PFSK-1 (cell line): Measurements from ENCODE around the gene ZNF268.

ENCODE experiments used
- FOXP2 ChIP-seq: optimal IDR thresholded peaks from 2 replicates; pipeline ENCODE3; 2011; ENCODE audit warnings: borderline replicate concordance, control low read depth, inconsistent platforms; ENCODE audit not compliant: insufficient read depth; ENCODE audit errors: extremely low read length, extremely low read depth
- POLR2AphosphoS5 ChIP-seq: IDR thresholded peaks from 2 replicates; pipeline ENCODE4 v1.6.1; 2012; ENCODE audit warnings: low read depth, mild to moderate bottlenecking, control low read depth, low read length, moderate library complexity
- SIN3A ChIP-seq: IDR thresholded peaks from 2 replicates; pipeline ENCODE4 v1.6.1; 2012; ENCODE audit warnings: mild to moderate bottlenecking, low read length, moderate library complexity, borderline replicate concordance; ENCODE audit not compliant: insufficient read depth
- TAF1 ChIP-seq: IDR thresholded peaks from 2 replicates; pipeline ENCODE4 v1.6.1; 2012; ENCODE audit warnings: low read length, control low read depth, borderline replicate concordance; ENCODE audit not compliant: insufficient read depth
- TF ChIP-seq, protein P1 (sequence below), 2 experiments: IDR thresholded peaks; 2 replicates each; pipeline versions ENCODE4 v1.6.1 to v1.8.0; 2011 to 2012; ENCODE audit warnings: low read depth in 2 of 2, low read length in 2 of 2, control low read depth in 1 of 2, inconsistent platforms in 1 of 2, mild to moderate bottlenecking in 1 of 2, moderate library complexity in 1 of 2; ENCODE audit not compliant: insufficient read depth in 1 of 2

GRCh38 chr12:133220521-133220920, 39.2 kb downstream of the ZNF268 start:
- TF ChIP-seq TAF1 (no peak), POLR2AphosphoS5 (no peak), SIN3A (no peak), FOXP2 (no peak)
- TF ChIP-seq, protein P1, sequence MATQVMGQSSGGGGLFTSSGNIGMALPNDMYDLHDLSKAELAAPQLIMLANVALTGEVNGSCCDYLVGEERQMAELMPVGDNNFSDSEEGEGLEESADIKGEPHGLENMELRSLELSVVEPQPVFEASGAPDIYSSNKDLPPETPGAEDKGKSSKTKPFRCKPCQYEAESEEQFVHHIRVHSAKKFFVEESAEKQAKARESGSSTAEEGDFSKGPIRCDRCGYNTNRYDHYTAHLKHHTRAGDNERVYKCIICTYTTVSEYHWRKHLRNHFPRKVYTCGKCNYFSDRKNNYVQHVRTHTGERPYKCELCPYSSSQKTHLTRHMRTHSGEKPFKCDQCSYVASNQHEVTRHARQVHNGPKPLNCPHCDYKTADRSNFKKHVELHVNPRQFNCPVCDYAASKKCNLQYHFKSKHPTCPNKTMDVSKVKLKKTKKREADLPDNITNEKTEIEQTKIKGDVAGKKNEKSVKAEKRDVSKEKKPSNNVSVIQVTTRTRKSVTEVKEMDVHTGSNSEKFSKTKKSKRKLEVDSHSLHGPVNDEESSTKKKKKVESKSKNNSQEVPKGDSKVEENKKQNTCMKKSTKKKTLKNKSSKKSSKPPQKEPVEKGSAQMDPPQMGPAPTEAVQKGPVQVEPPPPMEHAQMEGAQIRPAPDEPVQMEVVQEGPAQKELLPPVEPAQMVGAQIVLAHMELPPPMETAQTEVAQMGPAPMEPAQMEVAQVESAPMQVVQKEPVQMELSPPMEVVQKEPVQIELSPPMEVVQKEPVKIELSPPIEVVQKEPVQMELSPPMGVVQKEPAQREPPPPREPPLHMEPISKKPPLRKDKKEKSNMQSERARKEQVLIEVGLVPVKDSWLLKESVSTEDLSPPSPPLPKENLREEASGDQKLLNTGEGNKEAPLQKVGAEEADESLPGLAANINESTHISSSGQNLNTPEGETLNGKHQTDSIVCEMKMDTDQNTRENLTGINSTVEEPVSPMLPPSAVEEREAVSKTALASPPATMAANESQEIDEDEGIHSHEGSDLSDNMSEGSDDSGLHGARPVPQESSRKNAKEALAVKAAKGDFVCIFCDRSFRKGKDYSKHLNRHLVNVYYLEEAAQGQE (IDR thresholded peaks at IDR 0.05; ENCODE audit: insufficient read depth in 1 of 2, low read depth in 2 of 2, low read length in 2 of 2) = no peak
